A673 (cell line): Measurements from ENCODE around the gene RASSF6.

Experiments
- CTCF ChIP-seq: fragments of 300-800, 200-600 bp; sonication (generic); conservative IDR thresholded peaks from 2 replicates; pipeline ENCODE4 v1.5.1; 2017; ENCODE audit warnings: low read depth, mild to moderate bottlenecking, antibody characterized with exemption, low read length, moderate library complexity, mixed read lengths
- EZH2 ChIP-seq: fragments of 200-600 bp; sonication (generic); IDR thresholded peaks from 2 replicates; pipeline ENCODE4 v1.6.1; 2017; ENCODE audit warnings: borderline replicate concordance, low read depth, mild to moderate bottlenecking, mixed read lengths, antibody characterized with exemption, low read length; ENCODE audit not compliant: poor library complexity, severe bottlenecking

GRCh38 chr4:73621357-73621756 is 1.1 kb upstream of the RASSF6 start:
- TF ChIP-seq CTCF (no peak), EZH2 (no peak)
